GM21723 (cell line): ENCODE data around the gene YWHAE.
A peak's percentile ranks its signal among the peaks of the same experiment; 100 is the strongest.
"Not testable (repeated sequence)": the region's sequence is repeated elsewhere in the genome, so short reads cannot be mapped to it uniquely, and the experiment has no call there.

ENCODE experiments used
- ATAC-seq: cut with Tn5 transposase; IDR thresholded peaks from one replicate; pipeline ENCODE4 v1.9.1; 2021; ENCODE audit warnings: mild to moderate bottlenecking, moderate library complexity; ENCODE audit not compliant: unreplicated experiment

Gene YWHAE

DNA sequence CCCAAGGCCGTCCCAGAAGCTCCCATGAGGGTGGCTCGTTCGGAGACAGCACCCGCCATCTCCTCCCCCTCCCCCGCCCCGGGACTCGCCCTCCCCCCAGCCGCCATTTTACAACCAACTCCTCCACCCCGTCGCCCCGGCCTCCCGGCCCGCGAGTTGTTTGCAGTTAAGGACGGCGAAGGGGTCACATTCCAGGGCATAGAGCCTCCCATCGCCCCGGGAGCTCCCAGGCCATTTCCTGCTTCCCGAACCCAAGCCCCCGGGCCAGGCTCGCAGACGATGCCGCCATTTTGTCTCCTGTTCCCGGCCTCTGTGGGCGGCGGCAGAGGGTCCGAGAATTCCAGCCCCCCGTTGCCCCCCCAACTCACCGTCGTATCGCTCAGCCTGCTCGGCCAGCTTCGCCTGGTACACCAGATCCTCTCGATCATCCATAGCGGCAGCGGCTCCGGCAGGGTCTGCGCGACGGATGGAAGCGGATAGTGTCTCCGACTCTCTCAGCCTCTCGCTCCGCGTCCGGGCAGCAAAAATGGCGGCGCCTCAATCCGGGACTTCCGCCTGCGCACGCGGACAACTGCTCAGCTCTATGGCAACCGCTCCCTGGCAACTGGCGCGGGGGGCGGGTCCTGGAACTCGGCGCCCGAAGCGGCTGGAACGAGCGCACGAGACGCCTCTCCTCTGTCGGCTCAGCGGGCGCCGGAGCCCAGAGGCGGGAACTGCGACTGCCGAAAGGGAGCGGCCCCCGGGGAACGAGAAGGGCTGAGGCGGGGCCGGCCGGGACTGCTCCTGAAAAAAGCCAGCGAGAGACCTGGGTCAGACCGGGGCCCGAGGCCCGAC, at the start of gene YWHAE:
Gene YWHAE, minus strand, starts transcription at position 544 of the 834 bp plus-strand sequence. Its CDS starts 112 bp downstream, at position 432.
- peak; percentile 90 for ATAC-seq

DNA sequence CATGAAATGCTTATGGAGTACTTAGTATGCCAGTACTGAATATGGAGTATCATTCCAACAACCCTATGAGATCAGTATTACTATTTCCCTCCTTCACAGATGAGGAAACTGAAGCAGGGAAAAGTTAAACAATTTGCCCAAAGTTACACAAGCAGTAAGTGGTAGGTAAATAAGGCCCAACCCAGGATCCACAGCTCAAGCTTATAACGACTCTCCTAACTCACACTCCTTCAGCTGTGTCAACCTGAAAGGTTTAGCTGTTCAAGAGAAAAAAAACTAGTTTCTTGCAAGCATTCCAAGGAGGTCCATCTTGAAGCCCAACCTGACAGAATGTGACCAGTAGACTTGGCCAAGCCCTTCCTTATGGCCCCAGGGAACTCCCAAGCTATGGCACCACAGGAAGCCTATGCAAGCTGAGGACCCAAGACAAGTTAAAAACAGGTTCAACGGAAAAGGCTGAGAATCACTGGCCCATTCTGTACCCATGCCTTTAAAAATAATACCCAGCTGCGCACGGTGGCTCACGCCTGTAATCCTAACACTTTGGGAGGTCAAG, 49.5 kb upstream of the YWHAE start:
- no peak for ATAC-seq

DNA sequence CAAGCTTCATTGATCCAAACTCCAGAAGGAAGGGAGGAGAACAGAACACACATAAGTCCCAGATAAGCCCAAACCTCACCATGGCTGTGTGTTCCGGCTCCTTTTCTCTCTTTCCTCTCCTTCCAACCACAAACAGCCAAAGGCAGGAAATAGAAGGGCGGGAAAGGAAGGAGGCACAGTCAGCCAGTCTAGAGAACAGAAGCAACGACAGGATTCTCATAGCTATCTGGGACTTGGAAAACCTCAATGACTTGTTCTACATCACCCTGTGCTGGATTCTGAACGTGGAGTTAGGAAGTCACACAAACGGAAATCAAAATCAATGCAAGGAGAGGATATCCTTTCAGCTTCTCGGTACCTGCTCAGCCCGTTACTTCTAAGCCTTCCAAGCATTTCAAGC, 47.0 kb upstream of the YWHAE start:
- ATAC-seq, result no peak

DNA sequence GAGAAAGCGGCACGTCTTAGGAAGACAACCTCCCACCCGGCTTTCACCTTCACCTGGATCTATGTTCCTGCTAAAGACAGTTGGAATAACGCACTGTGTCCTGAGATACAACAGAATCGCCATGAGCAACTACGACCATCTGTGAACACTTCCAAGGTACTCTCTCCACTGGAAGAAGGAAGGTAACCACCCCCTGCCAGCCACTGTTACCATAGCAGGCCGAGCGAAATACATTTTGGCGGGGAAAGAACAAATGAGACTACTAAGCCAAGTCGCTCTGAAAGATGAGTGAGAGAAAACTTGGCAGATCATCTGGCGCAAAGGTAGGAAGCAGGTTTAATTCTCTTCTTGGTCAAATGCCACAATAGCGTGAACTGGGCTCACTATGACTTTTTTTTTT, 46.2 kb upstream of the YWHAE start:
- ATAC-seq, result no peak

GRCh38 chr17:1445695-1446094, 45.7 kb upstream of the YWHAE start:
- ATAC-seq, result not testable (repeated sequence)

- not testable (repeated sequence) for ATAC-seq
Measured at GRCh38 chr17:1442721-1443120, 42.7 kb upstream of the YWHAE start.

DNA sequence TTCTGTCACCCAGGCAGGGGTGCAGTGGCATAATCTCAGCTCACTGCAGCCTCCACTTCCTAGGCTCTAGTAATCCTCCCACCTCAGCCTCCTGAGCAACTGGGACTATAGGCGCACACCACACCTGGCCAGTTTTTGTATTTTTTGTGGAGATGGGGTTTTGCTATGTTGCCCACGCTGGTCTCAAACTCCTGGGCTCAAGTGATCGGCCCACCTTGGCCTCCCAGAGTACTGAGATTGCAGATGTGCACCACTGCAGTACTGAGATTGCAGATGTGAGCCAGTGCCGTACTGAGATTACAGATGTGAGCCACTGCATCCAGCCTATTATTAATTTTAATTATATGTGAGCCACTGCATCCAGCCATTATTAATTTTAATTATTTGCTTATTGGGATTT, 42.2 kb upstream of the YWHAE start:
- no peak for ATAC-seq

DNA sequence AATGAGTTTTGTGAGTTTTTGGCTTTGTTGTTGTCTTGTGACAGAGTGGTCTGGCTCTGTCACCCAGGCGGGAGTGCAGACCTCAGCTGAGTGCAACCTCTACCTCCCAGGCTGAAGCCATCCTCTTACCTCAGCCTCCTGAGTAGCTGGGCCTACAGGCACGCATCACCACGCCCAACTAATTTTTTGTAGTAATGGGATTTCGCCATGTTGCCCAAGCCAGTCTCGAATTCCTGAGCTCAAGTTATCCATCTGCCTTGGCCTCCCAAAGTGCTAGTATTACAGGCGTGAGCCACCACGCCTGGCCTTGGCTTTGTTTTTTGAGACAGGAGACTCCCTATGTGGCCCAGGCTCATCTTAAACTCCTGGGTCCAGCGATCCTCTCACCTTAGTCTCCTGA, 40.9 kb upstream of the YWHAE start:
- ATAC-seq, result no peak

DNA sequence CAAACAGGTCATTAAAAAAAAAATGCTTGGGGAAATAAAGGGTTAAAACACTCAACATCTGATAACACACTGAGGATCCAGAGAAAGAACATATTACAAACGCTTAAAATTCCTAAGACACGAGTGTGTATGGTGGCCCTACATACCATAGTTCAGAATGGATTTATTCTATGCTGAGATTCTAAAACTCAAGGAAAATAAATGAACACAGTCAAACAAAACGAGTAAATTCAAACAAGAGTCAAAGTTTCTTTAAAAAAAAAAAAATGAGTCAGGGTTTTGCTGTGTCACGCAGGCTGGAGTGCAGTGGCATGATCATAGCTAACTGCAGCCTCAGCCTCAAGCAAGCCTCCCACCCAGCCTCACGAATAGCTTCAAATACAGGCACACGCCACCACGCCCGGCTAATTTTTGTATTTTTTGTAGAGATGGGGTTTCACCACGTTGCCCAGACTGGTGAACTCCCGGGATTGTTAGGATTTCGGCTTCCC, 38.6 kb upstream of the YWHAE start:
- ATAC-seq, result no peak

GRCh38 chr17:1435326-1435725, 35.3 kb upstream of the YWHAE start:
- no peak for ATAC-seq

GRCh38 chr17:1434150-1434549, 34.1 kb upstream of the YWHAE start:
- ATAC-seq, result no peak

DNA sequence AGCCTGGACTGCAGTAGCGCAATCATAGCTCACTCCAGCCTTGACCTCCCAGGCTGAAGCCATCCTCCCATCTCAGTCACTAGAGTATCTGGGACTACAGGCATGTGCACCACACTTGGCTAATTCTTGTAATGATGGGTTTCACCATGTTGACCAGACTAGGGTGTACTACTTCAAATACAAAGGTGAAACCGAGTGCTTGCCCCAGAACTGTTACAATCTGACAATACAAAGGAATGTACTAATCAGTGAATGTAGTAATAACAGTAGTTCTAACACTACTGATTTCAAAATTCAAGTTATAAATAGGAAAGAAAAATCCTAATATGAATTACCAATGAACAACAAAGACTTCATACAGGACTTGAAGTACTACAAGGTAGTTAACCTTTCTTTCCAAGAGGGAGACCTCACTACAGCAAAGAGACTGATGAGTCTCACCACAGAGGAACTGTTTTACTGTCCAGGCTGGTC, 31.6 kb upstream of the YWHAE start:
- ATAC-seq, result no peak

DNA sequence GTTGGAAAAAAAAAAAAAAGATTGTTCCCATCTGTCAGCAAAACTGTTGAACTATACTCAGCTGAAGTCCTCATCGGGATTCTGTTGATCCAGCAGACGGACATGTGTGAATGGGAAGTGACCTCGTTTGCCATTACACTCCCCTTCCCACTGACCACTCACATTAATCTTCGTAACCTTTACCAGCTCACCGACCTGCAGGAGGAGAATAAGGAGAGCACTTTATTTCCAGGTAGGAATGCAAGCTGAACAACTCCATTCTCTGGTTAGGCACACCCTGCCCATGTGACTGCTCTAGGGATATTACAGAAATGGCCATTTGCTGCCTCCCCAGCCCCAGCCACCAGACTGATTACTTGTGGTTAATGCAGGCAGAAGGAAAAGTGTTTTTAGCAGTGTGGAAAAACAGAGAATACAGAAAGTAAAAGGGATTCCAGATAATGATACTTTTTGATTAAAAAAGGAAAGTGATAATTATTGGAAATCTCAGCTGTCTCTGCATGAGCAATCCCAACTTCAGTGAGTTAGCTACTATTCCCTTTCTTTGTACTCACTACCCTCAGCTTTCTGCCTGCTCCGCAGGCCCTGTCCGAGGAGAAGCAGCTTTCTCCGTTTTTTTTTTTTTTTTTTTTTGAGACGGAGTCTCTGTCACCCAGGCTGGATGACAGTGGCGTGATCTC, 23.6 kb upstream of the YWHAE start:
- no peak for ATAC-seq

- ATAC-seq, result no peak
Measured at GRCh38 chr17:1422885-1423284, 22.9 kb upstream of the YWHAE start.

- no peak for ATAC-seq
Measured at GRCh38 chr17:1421470-1421869, 21.4 kb upstream of the YWHAE start.

DNA sequence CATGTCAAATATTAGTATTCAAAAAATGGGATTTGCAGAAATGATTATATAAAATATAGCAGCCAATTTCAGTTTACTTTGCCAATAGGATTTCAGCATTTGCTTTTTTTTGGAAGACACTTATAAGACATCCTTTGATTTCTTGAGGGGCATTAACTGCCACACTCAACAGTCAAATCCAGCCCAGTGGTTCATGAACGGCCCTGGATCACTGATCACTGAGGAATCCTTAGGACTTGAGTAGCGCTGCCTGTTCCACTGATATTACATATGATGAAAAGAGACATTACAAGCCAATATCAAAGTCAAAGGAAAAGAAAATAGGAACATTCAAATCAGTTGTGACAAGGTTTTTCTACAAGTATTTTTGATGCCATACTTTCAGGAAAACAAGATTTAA, 21.0 kb upstream of the YWHAE start:
- ATAC-seq, result no peak

- no peak for ATAC-seq
Measured at GRCh38 chr17:1420163-1420562, 20.1 kb upstream of the YWHAE start.

DNA sequence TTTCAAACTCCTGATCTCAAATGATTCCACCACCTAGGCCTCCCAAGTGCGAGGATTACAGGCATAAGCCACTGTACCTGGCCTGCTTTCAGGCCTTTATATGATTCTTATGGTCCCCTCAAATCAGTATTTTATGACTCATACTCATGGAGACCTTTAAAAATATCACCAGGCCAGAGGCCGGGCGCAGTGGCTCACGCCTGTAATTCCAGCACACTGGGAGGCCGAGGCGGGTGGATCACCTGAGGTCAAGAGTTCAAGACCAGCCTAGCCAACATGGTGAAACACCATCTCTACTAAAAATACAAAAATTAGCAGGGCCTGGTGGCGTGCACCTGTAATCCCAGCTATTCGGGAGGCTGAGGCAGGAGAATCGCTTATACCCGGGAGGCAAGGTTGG, 18.5 kb upstream of the YWHAE start:
- ATAC-seq, result not testable (repeated sequence)

DNA sequence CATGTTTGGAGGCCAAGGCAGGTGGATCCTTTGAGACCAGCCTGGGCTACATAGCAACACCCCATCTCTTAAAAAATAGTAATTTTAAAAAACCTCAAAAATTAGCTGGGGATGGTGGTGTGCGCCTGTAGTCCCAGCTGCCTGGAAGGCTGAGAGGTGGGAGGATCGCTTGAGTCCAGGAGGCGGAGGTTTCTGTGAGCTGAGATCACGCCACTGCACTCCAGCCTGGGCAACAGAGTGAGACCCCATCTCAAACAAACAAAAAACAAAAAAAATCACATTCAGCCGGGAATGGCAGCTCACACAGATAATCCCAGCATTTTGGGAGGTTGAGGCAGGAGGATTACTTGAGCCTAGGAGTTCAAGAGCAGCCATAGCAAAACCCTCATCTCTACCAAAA, 16.4 kb upstream of the YWHAE start:
- ATAC-seq, result no peak

DNA sequence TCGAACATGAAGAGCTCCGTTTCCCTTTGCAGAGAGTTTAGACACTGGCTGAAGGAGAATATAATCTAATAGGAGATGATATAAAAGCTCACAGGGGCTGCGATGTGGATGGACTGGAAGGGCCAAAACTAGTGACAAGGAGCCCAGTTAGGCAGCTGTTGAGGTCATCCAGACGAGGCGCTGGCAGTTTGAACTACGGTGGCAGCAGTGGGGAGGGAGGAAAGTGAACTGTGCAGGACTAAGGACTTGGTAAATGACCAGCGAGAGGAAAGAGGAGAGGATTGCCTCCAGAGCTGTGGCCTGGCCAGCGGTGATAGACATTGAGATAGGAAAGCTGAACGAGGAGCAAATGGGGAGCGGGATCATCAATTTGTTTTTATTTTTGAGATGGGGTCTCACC, 14.6 kb upstream of the YWHAE start:
- no peak for ATAC-seq

GRCh38 chr17:1414001-1414574, 14.1 kb upstream of the YWHAE start:
- ATAC-seq, result no peak
